Esophagus mucosa (tissue), 1 donor: ENCODE results near the gene VMP1. TPM values are rescaled to one million over a fixed set of nuclear protein-coding genes. Genes with fewer than 3 reads are reported as not detected.
A peak's percentile ranks its signal among the peaks of the same experiment; 100 is the strongest.
"Not testable (repeated sequence)": the region's sequence is repeated elsewhere in the genome, so short reads cannot be mapped to it uniquely, and the experiment has no call there.

Source experiments
- ATAC-seq: fragments of 200-7000 bp; cut with Tn5 transposase; one replicate; pipeline ENCODE4 v1.9.1; 2020
- total RNA-seq: library from RNA; stranded (reverse); gene quantifications from one replicate; pipeline ENCODE4 v1.2.4, GENCODE V29; 2023
- donor health status: DM: yes; HTN: yes; CAD: no.

VMP1 gene
- total RNA-seq, 1 donor from 2014 or later = 133 TPM

- ATAC-seq = no peak
Observed at GRCh38 chr17:59872351-59872750, 164.9 kb downstream of the VMP1 start.

- ATAC-seq = not testable (repeated sequence)
Observed at GRCh38 chr17:59873414-59873813, 166.0 kb downstream of the VMP1 start.

- ATAC-seq = no peak
Observed at GRCh38 chr17:59874376-59874775, 166.9 kb downstream of the VMP1 start.

GRCh38 chr17:59876107-59876506 lies 168.7 kb downstream of the VMP1 start:
- no peak for ATAC-seq

GRCh38 chr17:59877965-59878364 lies 170.5 kb downstream of the VMP1 start:
- no peak for ATAC-seq

- peak; percentile 88 for ATAC-seq
Observed at GRCh38 chr17:59878624-59879023, 171.2 kb downstream of the VMP1 start.

- ATAC-seq = no peak
Observed at GRCh38 chr17:59884861-59885260, 177.4 kb downstream of the VMP1 start.

GRCh38 chr17:59888145-59888750 lies 180.8 kb downstream of the VMP1 start:
- no peak for ATAC-seq

GRCh38 chr17:59890720-59891119 lies 183.3 kb downstream of the VMP1 start:
- ATAC-seq = peak; percentile 22

Other genes with a start within 250 kb of the VMP1 start
- 12.7 TPM for gene DHX40, start 142.0 kb upstream of the VMP1 start, total RNA-seq
- 142 TPM for gene CLTC, start 87.8 kb upstream of the VMP1 start, total RNA-seq
- gene PTRH2, start 224 bp upstream of the VMP1 start, total RNA-seq = 17.6 TPM
- 12.5 TPM for gene TUBD1, start 185.3 kb downstream of the VMP1 start, total RNA-seq
- 36.6 TPM for gene RPS6KB1, start 185.5 kb downstream of the VMP1 start, total RNA-seq